Measurements from ENCODE around the gene RABGAP1.

Gene RABGAP1

GRCh38 chr9:123081824-123082223 lies 141.0 kb downstream of the RABGAP1 start:
- DNase-seq (ENCODE audit: extremely low read depth, low read depth): peak; percentile 11
- peak; percentile 57 for TF ChIP-seq CTCF (IDR thresholded peaks at IDR 0.05; ENCODE audit: low read depth, low read length)

- no peak for DNase-seq (ENCODE audit: extremely low read depth, low read depth)
- no peak for TF ChIP-seq CTCF (IDR thresholded peaks at IDR 0.05; ENCODE audit: low read depth, low read length)
Observed at GRCh38 chr9:123083680-123084079, 142.9 kb downstream of the RABGAP1 start.

GRCh38 chr9:123084256-123084655 lies 143.4 kb downstream of the RABGAP1 start:
- TF ChIP-seq CTCF (IDR thresholded peaks at IDR 0.05; ENCODE audit: low read depth, low read length): no peak
- DNase-seq (ENCODE audit: extremely low read depth, low read depth): no peak

GRCh38 chr9:123085916-123086315 lies 145.1 kb downstream of the RABGAP1 start:
- no peak for TF ChIP-seq CTCF (IDR thresholded peaks at IDR 0.05; ENCODE audit: low read depth, low read length)
- no peak for DNase-seq (ENCODE audit: extremely low read depth, low read depth)

GRCh38 chr9:123087359-123087888 lies 146.6 kb downstream of the RABGAP1 start:
- no peak for DNase-seq (ENCODE audit: extremely low read depth, low read depth)
- TF ChIP-seq CTCF (IDR thresholded peaks at IDR 0.05; ENCODE audit: low read depth, low read length): no peak

GRCh38 chr9:123089040-123089439 lies 148.2 kb downstream of the RABGAP1 start:
- DNase-seq (ENCODE audit: extremely low read depth, low read depth): no peak

GRCh38 chr9:123089790-123090189 lies 149.0 kb downstream of the RABGAP1 start:
- no peak for DNase-seq (ENCODE audit: extremely low read depth, low read depth)
- no peak for TF ChIP-seq CTCF (IDR thresholded peaks at IDR 0.05; ENCODE audit: low read depth, low read length)

More at GRCh38 chr9:123089040-123089439, 148.2 kb downstream of the RABGAP1 start:
- no peak for TF ChIP-seq CTCF (IDR thresholded peaks at IDR 0.05; ENCODE audit: low read depth, low read length)

All from AG09319 (cell line).